ENCODE results near the gene CRYAA.
"Not testable (repeated sequence)": the region's sequence is repeated elsewhere in the genome, so short reads cannot be mapped to it uniquely, and the experiment has no call there.

The CRYAA gene

DNA sequence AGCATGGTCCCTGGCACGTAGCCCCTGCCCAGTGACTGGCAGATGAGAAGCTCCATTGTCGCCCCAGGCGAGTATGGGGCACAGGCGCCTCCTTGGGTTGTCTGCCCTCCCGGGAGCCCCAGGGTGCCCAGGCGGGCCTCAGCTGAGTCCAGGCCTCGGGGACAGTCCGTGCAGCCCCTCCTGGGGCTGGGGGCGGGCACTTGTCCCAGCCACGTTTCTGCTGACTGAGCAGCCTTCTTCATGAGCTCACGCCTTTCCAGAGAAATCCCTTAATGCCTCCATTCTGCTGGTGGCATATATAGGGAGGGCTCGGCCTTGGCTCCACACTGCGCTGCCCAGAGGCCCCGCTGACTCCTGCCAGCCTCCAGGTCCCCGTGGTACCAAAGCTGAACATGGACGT lies at the start of gene CRYAA:
Gene CRYAA, plus strand, starts transcription at position 301 of the 400 bp plus-strand sequence. Its CDS starts 92 bp downstream, at position 393.
- DNase-seq (ENCODE audit: low read depth), result not testable (repeated sequence)

DNA sequence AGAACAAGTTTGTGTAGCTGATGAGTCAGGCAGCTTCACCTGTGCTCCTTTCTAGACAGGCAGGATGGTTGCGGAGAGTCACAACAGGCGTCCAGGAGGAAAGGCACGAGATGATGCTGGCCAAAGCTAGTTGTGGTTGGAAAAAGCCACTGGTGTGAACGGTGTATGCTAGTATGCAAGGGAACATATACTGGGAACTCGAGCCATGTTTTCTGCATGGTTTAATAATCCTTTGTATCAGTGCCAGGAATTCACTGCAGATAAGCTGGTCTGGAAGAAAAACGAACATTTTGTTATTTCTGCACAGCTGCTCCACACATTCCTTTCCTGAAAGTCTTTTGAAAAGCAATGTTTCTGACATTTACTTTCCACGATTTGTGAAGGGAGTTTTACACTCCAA lies 38.7 kb upstream of the CRYAA start:
- DNase-seq (ENCODE audit: low read depth), result not testable (repeated sequence)

DNA sequence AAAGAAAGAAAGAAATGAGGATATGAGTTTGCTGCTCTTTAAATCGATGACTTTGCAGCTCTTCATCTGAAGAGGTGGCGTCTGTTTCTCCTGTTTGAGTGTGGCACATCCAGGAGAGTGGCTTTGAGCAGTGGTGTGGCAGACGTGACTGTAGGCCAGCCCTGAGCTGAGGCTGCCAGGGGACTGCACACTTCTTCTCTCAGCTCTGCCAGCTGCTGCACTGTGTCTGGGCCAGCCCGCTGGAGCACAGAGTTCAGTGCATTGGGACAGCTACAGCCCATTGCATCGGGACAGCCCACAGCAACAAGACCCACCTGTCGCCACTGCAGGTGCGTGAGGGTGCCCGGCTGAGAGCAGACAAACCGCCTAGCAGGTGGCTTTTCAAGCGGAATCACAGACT lies 34.3 kb upstream of the CRYAA start:
- DNase-seq (ENCODE audit: low read depth), result not testable (repeated sequence)

- not testable (repeated sequence) for DNase-seq (ENCODE audit: low read depth)
Observed at GRCh38 chr21:43138944-43139343, 29.9 kb upstream of the CRYAA start.

- not testable (repeated sequence) for DNase-seq (ENCODE audit: low read depth)
Observed at GRCh38 chr21:43141407-43141806, 27.4 kb upstream of the CRYAA start.

DNA sequence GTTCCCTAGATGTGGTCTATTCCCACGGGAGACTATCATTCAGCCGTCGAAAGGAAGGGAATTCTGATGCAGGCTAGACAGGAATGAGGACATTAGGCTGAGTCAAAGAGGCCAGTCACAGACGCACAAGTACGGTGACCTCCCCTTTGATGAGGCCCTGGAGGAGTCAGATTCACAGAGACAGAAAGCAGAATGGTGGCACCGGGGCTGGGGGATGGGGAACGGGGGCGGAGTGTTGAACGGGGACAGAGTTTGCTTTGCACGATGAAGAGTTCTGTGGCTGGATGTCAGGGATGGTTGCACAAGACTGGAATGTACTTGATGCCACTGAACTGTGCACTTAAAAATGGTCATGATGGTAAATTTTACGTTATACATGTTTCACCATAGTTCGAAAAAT lies 22.2 kb upstream of the CRYAA start:
- DNase-seq (ENCODE audit: low read depth), result not testable (repeated sequence)

GRCh38 chr21:43147999-43148398 lies 20.8 kb upstream of the CRYAA start:
- not testable (repeated sequence) for DNase-seq (ENCODE audit: low read depth)

GRCh38 chr21:43149344-43149743 lies 19.5 kb upstream of the CRYAA start:
- DNase-seq (ENCODE audit: low read depth), result not testable (repeated sequence)

DNA sequence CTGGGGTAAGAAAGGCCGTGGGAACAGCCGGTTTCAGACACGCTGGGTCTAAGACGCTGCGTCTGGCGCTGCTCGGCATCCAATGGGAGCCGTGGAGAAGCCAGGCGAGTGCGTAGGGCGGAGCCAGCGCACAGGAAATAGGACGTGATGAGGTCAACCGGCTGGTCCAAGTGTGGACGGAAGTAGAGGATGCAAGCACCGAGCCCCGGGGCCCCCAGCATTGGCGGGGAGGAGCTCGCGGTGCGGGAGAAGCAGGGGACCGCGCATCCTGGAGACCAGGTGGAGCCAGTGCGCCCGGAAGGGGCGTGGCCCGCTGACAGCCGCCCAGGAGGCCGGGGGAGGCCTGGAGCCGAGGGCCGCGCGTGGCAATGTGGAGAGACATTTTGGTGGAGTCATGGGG lies 15.2 kb upstream of the CRYAA start:
- not testable (repeated sequence) for DNase-seq (ENCODE audit: low read depth)

- DNase-seq (ENCODE audit: low read depth), result not testable (repeated sequence)
Observed at GRCh38 chr21:43159279-43160175, 9.3 kb upstream of the CRYAA start.

DNA sequence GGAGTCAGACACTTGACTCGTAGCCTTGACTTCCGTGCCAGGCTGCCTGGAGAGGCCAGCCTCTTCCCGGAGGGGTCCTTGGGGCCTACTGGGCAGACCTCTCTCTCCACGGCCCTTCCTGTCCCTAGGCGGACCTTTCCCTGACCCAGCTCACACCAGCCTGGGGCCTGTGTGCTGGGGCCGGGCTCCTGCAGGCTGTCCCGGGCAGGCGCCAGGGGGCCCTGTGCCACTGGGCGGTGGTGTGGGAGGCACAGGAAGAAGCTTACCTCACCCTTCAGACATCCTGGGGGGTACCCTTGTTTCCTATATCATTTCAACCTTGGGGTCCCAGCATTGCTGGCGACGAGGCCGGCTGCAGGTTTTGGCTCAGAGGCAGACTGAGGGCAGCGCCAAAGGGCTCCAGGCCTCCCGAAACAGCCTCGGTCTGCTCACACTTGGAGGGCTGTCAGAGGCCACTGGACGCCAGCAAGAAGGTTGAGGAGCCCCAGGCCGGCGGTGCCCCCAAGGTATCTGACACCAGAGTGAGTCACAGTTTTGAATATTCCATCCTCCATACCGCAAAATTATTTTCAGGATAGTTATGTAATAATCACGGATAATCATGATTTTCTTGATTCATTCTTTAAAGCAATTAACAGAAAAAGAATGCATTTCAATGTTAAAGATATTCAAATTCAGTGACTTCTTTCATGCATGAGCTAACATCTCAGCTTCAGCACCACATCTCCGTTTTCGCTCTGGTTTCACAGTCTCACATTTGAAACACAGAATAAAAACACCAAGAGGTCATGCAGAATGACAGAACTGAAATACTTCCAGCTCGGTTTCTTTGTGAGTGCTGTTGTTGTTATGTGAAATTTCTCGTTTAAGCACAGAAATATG lies 6.7 kb upstream of the CRYAA start:
- DNase-seq (ENCODE audit: low read depth), result not testable (repeated sequence)

- DNase-seq (ENCODE audit: low read depth), result not testable (repeated sequence)
Observed at GRCh38 chr21:43162708-43163205, 6.1 kb upstream of the CRYAA start.

DNA sequence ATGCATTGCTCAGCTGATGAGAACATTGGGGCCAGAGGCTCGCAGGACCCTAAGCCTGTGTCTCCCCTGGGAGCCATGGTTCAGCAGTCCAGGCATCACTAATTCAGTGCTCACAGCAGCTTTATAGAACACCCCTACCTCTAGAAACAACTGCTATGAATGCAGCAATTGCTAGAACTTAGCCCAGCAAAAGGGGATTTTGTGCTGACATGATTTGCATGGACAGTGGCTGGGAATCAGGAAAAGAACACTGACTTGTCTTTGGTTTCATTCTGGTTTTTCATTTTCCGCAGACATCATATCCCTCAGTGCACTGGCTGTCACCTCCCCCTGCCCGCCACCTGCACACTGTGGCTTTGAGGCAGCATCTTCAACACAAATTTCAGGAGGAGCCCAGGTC lies 4.0 kb upstream of the CRYAA start:
- DNase-seq (ENCODE audit: low read depth), result not testable (repeated sequence)

DNA sequence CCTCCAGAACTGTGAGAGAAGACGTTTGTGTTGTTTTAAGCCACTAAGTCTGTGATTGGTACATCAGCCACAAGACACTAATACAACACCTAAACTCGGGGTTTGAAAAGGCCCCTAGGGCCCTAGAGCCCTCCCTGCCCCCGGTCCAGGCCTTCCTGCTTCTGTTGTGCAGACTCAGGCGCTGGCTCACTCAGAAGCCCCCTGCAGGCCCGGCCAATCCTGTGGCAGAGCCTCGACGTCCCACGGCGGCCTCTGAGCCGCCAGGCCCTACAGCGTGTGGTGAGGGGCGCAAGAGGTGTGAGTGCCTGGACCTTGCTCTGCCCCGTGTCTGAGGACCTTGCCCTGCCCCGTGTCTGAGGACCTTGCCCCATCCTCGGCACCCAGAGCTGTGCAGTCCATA lies 3.1 kb upstream of the CRYAA start:
- not testable (repeated sequence) for DNase-seq (ENCODE audit: low read depth)

DNA sequence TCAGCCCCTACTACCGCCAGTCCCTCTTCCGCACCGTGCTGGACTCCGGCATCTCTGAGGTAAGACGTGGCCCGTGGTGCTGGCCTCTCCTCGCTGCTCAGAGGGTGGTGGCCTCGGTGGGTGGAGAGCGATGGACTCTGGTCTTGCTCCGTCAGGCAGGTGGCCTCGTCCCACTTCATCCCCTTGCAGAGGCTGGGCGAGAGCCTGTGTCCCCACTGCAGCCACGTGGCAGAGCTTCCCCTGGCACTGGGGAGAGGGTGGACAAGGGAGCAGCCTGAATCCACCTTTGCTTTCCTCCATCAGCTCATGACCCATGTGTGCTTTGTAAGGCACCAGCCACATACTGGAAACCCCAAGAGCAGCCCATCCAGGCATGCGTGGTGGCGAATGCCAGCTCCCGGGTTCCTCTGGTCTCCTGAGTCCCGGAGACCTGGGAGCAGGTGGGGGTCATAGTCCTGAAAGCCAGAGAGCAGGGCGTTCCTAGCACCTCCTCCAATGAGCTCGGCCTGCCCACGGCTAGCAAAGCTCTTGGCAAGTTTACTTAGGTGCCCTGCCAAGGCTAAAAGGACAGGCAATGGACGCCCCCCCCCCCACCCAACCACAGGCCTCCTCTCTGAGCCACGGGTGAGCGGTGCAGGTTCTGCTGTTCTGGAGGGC lies 550 bp downstream of the CRYAA start:
- DNase-seq (ENCODE audit: low read depth), result not testable (repeated sequence)

GRCh38 chr21:43169891-43170290 lies 1.1 kb downstream of the CRYAA start:
- DNase-seq (ENCODE audit: low read depth), result not testable (repeated sequence)

- DNase-seq (ENCODE audit: low read depth), result not testable (repeated sequence)
Observed at GRCh38 chr21:43172812-43173211, 4.0 kb downstream of the CRYAA start.

GRCh38 chr21:43173438-43173837 lies 4.6 kb downstream of the CRYAA start:
- DNase-seq (ENCODE audit: low read depth), result not testable (repeated sequence)

GRCh38 chr21:43173930-43174329 lies 5.1 kb downstream of the CRYAA start:
- not testable (repeated sequence) for DNase-seq (ENCODE audit: low read depth)

GRCh38 chr21:43174998-43175397 lies 6.2 kb downstream of the CRYAA start:
- not testable (repeated sequence) for DNase-seq (ENCODE audit: low read depth)

GRCh38 chr21:43176621-43177020 lies 7.8 kb downstream of the CRYAA start:
- not testable (repeated sequence) for DNase-seq (ENCODE audit: low read depth)
